Dermis blood vessel endothelial cell (primary cell): Measurements from ENCODE around the gene TPRG1. TPM values are rescaled to one million over a fixed set of nuclear protein-coding genes. Genes with fewer than 3 reads are reported as not detected.
A peak's percentile ranks its signal among the peaks of the same experiment; 100 is the strongest.

Source experiments
- DNase-seq: peaks from one replicate; pipeline ENCODE4 v3.0.0; 2010
- total RNA-seq: library from RNA; depleted of rRNA; stranded (reverse); fragments of >200 nt; gene quantifications from 2 replicates; pipeline ENCODE4 v1.2.3, GENCODE V29; 2014

TPRG1 gene
- total RNA-seq, 1 donor from 2014 or later = not detected

- no peak for DNase-seq
Observed at GRCh38 chr3:189166321-189166720, 5.5 kb upstream of the TPRG1 start.

GRCh38 chr3:189167027-189167766, 4.6 kb upstream of the TPRG1 start:
- DNase-seq = no peak

- DNase-seq = no peak
Observed at GRCh38 chr3:189168711-189169110, 3.1 kb upstream of the TPRG1 start.

- no peak for DNase-seq
Observed at GRCh38 chr3:189169728-189170127, 2.0 kb upstream of the TPRG1 start.

- peak; percentile 4 for DNase-seq
Observed at GRCh38 chr3:189170559-189170958, 1.2 kb upstream of the TPRG1 start.

- DNase-seq = no peak
Observed at GRCh38 chr3:189172668-189173419, 1.1 kb downstream of the TPRG1 start.

- no peak for DNase-seq
Observed at GRCh38 chr3:189184566-189184965, 12.8 kb downstream of the TPRG1 start.

GRCh38 chr3:189186101-189186500, 14.3 kb downstream of the TPRG1 start:
- no peak for DNase-seq

GRCh38 chr3:189188466-189188865, 16.7 kb downstream of the TPRG1 start:
- no peak for DNase-seq

- DNase-seq = no peak
Observed at GRCh38 chr3:189192725-189193124, 21.0 kb downstream of the TPRG1 start.

GRCh38 chr3:189195302-189195701, 23.5 kb downstream of the TPRG1 start:
- no peak for DNase-seq

- DNase-seq = no peak
Observed at GRCh38 chr3:189202106-189202505, 30.3 kb downstream of the TPRG1 start.

- no peak for DNase-seq
Observed at GRCh38 chr3:189202583-189202982, 30.8 kb downstream of the TPRG1 start.

- peak; percentile 2 for DNase-seq
Observed at GRCh38 chr3:189204167-189204866, 32.5 kb downstream of the TPRG1 start.

GRCh38 chr3:189204937-189205336, 33.2 kb downstream of the TPRG1 start:
- DNase-seq = no peak

GRCh38 chr3:189210251-189210770, 38.5 kb downstream of the TPRG1 start:
- no peak for DNase-seq

- DNase-seq = no peak
Observed at GRCh38 chr3:189212681-189213080, 40.9 kb downstream of the TPRG1 start.

- DNase-seq = no peak
Observed at GRCh38 chr3:189214651-189215050, 42.9 kb downstream of the TPRG1 start.

- DNase-seq = no peak
Observed at GRCh38 chr3:189222927-189223636, 51.3 kb downstream of the TPRG1 start.

GRCh38 chr3:189225431-189225830, 53.7 kb downstream of the TPRG1 start:
- DNase-seq = no peak

- DNase-seq = no peak
Observed at GRCh38 chr3:189227249-189227648, 55.5 kb downstream of the TPRG1 start.

- DNase-seq = no peak
Observed at GRCh38 chr3:189229196-189229828, 57.5 kb downstream of the TPRG1 start.
